HFF-Myc (cell line): ENCODE measurements around the gene GAL.
A peak's percentile ranks its signal among the peaks of the same experiment; 100 is the strongest.

Source experiments
- DNase-seq: peaks from one replicate; pipeline ENCODE4 v3.0.0-alpha.2; 2011; ENCODE audit warnings: low read depth; ENCODE audit errors: extremely low read depth
- H3K4me3 ChIP-seq: replicated peaks from 2 replicates; pipeline ENCODE4 v1.5.1; 2011; ENCODE audit warnings: low read depth, mild to moderate bottlenecking, control low read depth, low read length
- TF ChIP-seq, protein P1 (sequence below): IDR thresholded peaks from 2 replicates; pipeline ENCODE4 v1.5.1; 2012; ENCODE audit warnings: mild to moderate bottlenecking, low read depth, low read length, control low read depth; ENCODE audit errors: missing control alignments

GAL gene

DNA sequence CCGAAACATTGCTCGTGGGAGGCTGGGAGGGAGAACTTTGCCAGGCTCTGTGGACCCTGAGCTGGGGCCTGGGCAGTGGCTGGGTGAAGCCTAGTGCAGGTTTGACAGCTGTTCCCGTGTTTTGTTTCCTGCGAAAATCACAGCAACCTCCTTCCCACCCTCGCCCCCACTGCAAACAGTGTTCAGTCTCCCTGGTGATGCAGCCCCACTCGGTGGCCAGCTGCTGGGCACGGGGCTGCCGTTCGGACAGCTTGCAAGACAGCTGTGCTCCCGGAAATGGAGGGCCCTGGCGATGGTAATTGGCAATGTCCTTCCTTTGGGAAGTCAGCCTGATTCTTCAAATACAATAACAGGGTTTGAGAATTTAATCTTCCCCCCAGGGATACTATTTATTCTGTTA, 10.4 kb upstream of the GAL start:
- H3K4me3 ChIP-seq, result no peak overlapping the region
- TF ChIP-seq, protein P1, sequence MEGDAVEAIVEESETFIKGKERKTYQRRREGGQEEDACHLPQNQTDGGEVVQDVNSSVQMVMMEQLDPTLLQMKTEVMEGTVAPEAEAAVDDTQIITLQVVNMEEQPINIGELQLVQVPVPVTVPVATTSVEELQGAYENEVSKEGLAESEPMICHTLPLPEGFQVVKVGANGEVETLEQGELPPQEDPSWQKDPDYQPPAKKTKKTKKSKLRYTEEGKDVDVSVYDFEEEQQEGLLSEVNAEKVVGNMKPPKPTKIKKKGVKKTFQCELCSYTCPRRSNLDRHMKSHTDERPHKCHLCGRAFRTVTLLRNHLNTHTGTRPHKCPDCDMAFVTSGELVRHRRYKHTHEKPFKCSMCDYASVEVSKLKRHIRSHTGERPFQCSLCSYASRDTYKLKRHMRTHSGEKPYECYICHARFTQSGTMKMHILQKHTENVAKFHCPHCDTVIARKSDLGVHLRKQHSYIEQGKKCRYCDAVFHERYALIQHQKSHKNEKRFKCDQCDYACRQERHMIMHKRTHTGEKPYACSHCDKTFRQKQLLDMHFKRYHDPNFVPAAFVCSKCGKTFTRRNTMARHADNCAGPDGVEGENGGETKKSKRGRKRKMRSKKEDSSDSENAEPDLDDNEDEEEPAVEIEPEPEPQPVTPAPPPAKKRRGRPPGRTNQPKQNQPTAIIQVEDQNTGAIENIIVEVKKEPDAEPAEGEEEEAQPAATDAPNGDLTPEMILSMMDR, result no peak
- no peak for DNase-seq

DNA sequence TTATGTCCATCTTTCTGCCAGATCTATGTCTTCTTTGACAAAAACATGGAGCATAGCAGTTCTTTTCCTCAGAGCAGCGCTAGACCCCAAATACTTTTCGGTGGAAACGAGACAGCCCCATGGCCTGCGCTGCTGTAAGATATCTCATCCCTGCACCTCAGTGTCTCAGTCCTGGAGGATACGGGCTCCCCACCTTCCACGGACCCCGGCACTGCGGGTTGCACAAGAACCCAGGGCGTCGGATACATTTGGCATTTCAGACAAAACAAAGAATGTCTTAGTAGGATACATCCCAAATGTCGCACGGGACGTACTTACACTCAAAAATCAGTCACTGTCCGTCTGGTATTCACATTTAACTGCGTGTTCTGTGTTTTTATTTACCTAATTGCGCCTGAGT, 9.9 kb upstream of the GAL start:
- DNase-seq, result no peak
- no peak overlapping the region for H3K4me3 ChIP-seq
- TF ChIP-seq, protein P1, result no peak

DNA sequence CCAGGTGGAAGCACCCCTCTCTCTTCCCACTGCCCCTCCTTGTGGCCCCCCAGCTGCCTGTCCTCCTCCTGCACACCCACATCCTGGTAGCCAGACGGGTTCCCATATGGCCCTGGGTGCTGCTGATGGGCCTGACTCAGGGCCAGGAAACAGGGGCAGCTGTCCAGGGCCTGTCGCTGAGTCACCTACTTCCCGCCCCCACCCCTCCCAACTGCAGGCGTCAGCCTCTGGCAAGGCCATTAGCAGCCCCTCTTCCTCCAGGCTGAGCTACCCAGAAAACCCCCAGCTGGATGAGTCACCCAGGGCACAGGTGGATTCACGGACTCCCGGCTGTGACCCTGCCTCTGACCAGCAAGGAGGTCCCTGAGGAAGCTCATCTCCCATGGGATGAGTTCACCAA, 6.9 kb upstream of the GAL start:
- TF ChIP-seq, protein P1, result no peak
- DNase-seq, result peak; percentile 94
- H3K4me3 ChIP-seq, result no peak overlapping the region

- TF ChIP-seq, protein P1, result no peak
- no peak overlapping the region for H3K4me3 ChIP-seq
- DNase-seq, result no peak
Observed at GRCh38 chr11:68678031-68678441, 6.3 kb upstream of the GAL start.

DNA sequence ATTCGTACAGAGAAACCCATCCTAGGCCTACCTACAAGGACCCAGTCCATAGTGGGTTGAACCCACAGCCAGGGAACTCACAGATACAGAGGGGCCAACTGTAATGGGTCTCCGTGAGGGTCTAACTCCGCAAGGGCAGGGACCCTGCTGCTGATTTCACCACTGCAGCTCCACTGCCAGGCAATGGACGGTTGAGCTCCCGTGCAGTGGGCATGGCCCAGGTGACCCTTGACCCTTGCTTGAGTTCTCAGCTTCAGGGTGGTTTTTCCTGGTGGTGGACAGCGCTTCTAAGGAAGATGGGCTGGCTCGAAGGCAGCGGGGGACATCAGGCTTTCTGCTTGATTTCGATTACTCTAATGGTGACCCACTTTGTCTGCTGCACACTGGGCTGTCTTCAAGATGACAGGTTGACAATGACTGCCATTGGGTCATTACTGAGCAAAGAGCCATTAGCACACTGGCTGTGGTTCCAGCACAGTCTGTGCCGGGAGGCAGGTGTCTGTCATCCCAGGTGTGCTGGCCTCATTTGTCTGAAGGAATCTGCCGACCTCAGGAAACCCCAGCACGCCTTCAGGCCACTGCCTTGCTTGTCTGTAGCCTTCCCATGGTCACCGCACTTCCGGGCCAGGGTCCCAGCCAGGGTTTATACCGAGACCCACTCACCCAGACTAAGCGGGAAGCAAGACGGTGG, 3.7 kb upstream of the GAL start:
- H3K4me3 ChIP-seq, result no peak overlapping the region
- DNase-seq, result no peak
- TF ChIP-seq, protein P1, result no peak

- TF ChIP-seq, protein P1, result no peak
- no peak overlapping the region for H3K4me3 ChIP-seq
- no peak for DNase-seq
Observed at GRCh38 chr11:68682531-68682961, 1.8 kb upstream of the GAL start.

GRCh38 chr11:68683121-68683520, 1.2 kb upstream of the GAL start:
- H3K4me3 ChIP-seq, result no peak overlapping the region
- TF ChIP-seq, protein P1, result no peak
- DNase-seq, result no peak
